HG03520 (cell line): ENCODE data around the gene APBA1.

Source experiments
- ATAC-seq: cut with Tn5 transposase; IDR thresholded peaks from one replicate; pipeline ENCODE4 v1.9.1; 2021; ENCODE audit warnings: mild to moderate bottlenecking, moderate library complexity; ENCODE audit not compliant: unreplicated experiment

Gene APBA1

DNA sequence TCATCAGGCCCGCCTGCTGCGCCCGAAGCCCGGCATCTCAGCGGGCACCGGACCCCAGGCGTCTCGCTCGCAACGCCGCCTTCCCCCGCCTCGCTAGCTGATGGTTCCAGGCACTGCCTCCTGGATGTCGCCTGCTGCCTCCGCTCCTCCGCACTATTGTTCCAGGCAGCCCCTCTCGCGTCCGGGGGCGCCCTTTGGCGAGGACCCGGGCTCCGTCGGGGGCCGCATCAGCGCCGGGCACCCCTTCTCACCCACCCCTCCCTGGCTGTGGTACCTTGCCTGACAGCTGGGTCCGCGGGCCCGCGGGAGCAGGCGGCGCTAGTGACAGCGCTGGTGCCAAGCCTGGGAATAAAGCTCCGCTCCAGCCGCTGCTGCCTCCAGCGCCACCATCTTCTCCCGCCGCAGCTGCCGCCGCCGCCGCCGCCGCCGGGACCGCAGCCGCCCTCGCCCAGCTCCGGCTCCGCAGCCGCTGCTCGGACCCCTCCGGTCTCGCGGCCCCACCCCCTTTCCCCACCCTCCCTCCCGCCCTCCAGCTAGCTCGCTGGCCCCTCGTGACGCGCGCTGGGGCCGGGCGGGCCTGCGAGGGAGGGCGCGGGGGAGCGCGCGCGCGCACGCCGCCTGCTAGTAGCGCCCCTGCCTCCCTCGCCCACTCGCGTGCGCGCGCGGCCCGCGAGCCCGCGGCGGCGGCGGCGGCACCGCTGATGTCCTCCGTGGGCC lies at the start of gene APBA1:
Gene APBA1 (minus strand): TSS at position 493 of the 717 bp plus-strand sequence.
- peak; percentile 23 for ATAC-seq

DNA sequence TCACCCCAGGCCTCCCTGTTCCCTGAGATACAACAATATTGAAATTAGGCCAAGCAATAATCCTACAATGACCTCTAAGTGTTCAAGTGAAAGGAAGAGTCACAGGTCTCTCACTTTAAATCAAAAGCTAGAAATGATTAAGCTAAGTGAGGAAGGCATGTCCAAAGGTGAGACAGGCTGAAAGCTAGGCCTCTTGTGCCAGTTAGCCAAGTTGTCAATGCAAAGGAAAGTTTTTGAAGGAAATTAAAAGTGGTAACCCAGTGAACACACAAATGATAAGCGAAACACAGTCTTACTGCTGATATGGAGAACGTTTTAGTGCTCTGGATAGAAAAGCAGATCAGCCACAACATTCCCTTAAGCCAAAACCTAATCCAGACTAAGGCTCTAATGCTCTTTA lies 47.8 kb upstream of the APBA1 start:
- ATAC-seq: no peak

DNA sequence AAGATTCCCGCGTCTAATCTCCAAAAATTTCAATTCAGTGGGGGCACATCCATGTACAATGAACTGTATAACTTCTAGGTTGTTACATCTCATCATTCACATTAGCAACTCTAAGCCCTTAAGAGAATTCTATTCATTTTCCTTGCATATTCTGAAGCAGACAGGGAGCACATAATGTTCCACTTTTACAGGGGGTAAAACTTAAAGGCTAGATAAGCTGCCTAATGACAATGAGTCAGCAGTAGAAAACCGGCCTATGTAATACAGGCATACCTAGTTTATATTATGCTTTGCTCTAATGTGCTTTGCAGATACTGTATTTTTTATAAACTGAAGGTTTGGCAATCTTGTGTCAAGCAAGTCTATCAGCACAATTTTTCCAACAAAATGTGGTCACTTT lies 47.2 kb upstream of the APBA1 start:
- no peak for ATAC-seq

DNA sequence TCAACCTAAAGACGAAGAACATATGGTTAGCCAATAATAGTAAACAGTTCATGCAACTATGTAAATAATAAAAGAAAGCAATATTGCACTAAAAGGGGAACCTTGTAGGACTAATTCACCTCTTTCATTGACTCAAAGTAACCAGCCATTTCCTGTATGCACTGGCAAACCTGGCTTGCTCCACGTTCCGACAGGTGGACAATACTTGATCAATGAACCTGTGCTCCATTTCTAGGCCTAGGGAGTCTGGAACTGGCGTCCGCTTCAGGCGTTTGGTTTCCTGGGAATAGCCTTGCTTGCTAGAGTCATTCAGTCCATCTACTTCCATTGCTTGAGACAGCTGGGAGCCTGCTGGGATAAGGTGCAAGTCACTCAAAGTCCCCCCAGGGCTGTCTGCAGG lies 46.0 kb upstream of the APBA1 start:
- no peak for ATAC-seq

DNA sequence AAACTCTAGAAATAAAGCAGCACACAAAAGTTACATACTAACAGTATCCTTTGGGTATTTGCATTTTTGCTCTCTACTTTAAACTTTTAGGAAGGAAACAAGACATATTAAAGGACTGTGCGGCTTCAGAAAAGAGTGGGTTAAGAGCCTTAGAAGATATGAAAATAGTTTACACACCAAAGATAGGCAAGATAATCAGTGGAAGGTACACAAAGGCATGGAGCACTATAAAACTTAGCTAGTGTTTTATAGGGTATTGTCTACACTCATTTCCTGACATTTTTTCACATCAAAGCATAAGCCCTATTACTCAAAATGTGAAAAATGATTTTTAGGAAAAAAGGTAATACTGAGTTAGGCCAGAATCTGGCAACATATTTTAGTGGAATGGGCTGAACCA lies 43.7 kb upstream of the APBA1 start:
- no peak for ATAC-seq

DNA sequence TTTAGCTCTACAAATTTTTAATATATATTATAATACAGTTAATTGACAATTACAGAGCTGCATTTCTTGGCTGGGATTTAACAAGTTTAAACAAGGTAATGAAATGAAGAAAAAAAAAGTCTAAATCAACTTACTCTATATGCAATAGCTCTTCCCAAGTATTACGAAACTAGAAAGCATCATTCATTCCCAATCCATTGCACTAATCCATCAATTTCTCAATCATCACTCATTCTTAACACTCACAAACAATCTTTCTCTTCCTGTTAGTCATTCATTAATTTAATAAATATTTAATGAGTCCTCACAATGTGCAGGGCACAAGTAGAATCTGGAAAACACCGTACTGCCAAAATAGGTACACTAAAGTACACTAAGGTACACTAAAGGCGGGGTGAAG lies 42.9 kb upstream of the APBA1 start:
- ATAC-seq: no peak

DNA sequence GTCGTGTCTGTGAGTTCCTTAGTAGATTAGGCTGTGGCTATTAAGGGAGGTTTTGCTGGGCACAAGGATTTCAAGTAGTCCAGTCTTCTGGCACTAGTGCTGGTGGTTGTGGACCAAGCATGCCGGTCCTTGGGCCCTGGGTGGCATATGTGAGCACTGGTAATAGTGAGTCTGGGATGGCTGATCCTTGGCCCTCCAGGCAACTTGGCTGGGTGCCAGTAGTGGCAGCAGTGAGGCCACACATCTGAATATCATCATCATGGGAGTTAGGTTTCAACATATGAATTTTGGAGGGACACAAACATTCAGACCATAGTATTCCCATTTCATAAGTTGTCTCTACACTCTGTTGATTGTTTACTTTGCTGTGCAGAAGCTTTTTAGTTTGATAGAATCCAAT lies 25.3 kb upstream of the APBA1 start:
- ATAC-seq: no peak

DNA sequence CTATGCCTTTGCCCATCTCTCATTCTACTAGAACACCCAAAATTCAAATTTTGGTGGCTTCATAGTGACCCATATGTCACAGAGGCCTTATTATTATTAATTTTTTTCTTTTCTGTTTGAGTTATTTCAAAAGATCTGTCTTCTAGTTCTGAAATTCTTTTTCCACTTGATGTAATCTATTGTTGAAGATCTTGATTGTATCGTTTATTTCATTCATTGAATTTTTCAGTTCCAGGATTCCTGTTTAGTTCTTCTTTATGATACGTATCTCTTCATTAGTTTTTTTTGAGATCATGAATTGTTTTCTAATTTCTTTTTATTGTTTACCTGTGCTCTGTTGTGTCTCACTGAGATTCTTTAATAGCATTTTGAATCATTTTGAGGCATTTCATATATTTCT lies 24.6 kb upstream of the APBA1 start:
- no peak for ATAC-seq

DNA sequence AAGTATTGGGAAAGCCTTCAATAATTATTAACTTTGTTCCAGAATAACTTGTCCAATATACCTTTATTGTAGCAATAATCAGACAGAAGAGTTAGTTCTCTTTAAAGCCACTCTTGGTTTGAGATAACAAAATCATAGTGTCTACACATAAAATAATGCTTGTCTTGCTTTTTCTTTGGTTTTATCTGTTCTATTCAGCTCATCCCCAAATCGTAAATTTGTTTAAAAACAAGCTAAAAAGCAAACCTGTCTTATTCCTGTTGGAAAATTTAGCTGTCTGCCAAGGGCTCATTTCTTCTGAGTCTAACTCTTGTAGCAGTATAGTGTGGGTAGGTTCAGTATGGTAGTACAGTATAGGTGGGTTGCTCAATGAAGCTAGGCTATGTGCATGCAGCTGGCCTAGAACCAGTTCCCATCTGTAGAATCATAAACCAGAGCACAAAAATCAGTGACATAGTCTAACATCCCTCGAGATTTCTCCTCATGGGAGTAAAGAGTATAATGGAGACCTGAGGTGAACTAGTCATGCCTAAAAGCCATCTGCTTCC lies 17.9 kb upstream of the APBA1 start:
- ATAC-seq: no peak

DNA sequence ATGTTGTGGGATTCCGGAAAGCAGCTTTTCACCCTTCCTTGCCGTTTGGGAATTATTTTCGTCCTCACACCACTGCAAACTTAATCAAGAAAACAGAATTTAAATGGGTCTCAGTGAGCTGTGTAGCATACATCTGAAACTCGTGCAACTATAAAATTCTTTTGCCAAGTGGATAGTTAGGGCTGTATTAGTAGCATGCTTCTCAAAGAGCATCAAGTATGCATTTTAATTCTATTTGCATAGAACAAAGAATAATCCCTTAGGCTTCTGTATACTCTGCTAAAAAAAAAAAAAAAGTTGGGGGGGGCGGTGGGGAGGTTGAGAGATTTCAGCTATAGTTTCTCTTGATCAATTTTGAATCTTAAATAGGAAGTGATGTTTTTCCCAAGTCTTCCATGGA lies 11.8 kb upstream of the APBA1 start:
- no peak for ATAC-seq

DNA sequence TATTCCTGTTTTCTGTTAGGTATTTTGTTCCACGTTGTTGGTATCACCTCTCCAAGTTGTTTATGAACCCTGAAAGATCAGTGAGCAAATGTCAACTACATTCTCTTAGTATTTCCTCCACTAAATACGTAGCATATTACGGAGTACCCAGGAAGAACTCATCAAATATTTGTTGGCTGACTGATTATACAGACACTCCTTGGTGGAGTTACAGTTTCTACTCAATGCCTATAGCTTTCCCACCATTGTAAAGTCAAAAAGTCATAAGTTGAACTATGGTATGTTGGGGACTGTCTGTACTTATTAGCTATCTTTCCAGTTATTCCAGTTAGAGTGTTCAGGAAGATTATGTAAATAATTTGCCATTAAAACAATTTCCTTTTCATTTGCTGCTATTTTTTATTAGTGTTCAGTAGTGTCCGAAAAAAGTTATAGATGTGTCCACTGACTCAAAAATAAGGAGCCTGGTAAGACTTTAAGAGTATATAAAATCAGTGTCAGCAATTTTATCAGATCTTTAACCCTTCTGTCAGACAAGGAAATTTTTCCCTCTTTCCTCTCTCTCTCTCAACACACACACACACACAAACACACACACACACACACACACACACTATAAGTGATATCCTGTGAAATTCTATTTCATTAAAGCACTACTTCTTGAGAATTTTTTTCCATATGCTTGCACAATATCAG lies 6.8 kb upstream of the APBA1 start:
- ATAC-seq: no peak

DNA sequence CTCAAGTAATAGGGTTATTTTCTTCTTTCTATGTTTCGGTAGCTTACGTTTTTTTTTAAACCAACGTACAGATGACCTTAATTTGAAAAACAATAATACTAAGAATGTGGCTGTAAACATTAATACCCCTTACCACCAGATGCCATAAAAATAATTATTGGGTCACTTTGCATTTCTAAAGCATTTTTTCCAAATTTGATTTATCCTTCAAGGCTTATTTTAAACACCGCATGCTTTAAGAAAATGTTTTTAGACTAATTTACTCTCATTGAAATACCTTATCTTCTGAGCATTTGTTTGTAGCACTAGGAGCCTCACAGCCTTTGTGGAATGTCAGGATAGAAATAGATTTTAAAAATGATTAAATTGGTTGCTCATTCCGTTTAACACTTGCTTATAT lies 5.8 kb upstream of the APBA1 start:
- no peak for ATAC-seq

DNA sequence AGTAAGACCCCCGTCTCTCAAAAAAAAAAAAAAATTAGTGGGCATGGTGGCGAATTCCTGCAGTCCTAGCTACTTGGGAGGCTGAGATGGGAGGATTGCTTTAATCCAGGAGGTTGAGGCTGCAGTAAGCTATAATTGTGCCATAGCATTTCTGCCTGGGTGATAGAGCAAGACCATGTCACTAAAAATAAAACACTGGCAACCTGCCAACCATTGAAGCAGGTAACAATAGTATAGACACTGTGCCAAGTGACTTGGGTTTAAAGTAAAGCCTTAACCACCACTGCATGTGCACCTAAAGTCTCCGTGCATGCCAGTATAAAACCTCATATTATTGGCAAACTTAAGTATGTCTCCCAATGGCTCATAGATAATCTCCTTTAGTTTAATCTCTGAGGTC lies 3.4 kb upstream of the APBA1 start:
- no peak for ATAC-seq

DNA sequence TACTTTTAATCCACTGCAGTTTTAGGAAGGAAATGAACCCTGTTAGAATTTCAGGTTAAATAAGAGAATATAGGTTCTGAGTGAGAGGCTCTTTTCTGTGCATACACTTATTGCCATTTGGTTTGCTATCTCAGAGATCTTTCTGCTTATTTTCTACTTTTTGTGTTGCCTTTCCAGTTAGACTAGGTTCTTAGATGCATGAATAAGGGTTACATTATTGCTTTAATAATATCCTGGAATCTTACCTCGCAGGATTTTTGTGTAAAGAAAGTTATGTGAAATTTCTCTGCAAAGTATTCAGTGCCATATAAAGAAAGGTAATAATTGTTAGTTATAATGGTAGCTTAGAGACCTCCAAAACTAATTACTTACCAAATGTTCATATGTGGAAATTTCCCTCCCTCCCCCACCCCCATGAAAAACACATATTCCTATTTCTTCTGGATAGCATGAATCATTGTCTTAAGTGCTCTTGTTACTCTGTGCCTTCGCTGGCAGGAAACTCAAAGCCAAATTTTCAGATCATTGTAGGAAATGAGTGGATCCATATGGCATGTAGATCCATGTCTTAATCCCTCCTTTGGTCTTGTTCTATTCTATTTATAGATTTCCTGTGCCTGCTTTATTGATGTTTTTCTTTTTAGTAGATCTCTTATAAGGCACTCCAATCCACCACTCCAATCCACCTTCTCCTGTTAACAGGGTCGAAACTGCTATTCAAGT lies 2.7 kb upstream of the APBA1 start:
- no peak for ATAC-seq

DNA sequence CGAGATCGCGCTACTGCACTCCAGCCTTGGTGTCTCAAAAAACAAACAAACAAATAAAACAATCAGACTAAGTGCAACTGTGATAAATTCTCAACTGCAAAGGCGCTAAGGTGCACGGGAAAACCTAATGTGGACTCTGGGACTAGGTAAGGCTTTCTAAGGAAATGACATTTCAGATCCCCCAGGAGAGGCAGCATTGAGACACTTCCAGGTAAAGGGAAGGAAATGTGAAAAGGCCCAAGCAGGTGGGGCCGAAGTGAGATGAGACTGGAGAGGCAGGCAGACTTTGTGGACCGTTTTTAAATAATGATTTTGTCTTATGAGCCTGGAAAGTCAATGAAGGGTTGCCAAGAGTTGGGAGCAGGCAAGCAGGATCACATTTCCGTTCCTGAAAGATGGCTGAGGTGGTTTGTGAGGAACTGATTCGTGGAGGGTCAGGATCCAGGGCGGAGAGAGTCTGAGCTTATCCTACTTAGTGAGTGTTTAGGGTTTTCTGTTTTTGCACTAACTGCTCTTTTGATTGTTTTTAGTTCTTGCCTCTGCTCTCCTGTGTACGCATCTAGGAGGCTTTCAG lies 2.0 kb upstream of the APBA1 start:
- ATAC-seq: no peak

DNA sequence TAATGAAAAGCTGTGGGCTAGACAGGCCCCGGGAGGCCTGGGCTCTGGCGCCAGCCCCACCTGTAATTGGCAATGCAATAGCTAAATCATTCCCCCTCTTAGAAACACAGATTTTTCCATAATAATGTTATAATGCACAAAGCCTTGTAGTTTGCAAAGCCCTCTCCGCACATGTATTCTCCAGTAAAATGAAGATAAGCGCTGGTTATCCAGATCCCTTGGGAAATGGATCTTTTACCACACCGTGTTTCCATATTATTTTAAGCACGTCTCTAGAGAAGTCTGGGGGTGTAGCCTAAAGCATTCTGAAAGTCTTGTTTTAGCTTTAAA lies 1.1 kb upstream of the APBA1 start:
- ATAC-seq: no peak

DNA sequence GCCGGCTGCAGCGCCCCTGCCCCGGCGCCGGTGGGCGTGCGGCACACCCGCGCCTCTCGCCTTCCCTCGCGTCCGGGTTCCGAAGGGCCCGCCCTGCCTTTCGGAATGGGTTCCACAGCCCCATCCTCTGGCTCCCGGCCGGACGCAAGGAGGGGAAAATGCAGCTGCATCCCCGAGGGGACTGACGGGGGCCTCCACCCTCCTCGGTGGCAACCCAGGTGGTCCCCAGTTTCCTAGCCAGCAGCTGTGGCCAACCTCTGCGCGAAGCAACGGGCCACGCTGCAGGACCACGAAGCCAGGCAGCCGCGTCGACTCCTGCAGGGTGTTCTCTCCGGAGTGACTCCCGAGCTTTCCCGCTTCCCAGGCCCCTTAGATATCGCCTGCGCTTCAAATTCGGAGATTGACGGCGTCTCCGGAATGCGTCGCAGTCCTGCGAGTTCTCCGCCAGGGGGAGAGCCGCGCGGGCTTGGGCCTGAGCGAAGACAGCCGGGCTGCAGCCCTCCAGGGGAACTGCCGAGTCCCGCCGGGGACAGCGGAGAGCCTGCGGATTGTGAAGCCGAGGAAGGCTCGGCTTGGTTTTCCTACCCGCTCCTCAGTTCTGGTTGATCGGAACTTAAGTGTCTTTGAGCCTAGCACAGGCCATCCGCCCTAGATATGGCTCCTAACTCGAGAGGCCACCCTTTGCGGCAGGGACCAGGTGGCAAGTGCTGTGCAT lies 582 bp upstream of the APBA1 start:
- peak; percentile 94 for ATAC-seq

DNA sequence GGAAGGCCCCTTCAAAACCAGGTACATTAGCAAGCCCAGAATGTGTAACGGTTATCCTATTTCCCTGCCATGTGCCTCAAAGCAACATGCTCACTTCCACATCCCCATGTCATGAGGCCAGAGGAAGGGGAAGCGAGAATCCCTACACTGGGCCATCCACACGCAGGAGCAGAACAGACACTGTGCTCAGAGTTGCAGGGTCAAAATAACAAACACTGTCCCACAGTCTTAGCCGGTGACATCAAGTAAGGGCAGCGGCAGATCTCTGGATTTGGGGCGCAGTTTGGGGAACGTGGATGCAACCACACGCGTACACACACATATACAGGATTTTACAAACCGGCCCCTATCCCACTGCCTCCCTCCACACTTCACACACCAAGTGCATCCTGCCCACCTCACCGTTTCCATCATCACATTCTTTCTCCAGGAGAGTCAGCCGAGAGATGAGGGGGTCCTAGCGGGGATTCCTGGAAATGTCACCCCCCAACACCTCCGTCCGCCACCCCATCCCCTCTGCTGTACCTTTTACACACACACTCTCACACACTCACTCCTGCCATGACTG lies 776 bp downstream of the APBA1 start:
- ATAC-seq: no peak

DNA sequence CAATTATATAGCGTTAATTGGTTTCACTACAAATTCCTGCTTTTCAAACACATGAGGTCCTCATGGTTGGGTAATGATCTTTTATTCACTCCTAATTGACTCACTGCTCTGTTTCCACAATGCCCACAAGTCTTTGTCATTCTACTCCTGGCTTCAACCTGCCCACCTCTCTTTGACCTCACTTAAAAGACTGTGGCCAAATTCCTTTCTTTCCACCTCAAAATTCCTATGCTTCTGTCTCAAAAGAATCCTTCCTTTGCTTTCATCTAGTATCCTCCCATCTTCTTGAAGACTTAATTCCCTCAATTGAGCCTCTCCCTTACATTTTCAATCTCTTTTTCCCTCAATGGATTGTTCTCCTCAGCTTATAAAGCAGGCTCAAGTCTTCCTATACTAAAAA lies 4.9 kb downstream of the APBA1 start:
- ATAC-seq: no peak

DNA sequence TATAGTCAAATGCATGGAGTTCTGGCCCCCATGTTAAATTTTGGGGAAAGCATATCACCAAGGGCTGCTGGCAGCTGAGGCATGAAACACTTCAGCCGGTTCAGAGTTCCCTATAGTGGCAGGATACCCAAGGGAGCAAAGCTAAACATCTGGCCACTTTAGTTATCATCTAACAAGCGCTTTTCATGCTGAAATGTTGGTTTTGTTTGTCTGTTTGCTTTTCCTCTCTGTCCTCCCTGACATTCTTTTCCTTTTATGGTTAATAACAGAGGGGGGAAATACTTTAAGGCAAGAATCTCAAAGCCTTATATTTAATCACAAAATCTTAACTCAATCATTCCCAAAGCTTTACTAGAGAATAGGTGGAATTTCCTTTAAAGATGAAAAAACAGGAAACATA lies 11.9 kb downstream of the APBA1 start:
- ATAC-seq: no peak
